K562 (cell line): ENCODE measurements around the gene ZDHHC14. TPM values are rescaled to one million over a fixed set of nuclear protein-coding genes. Genes with fewer than 3 reads are reported as not detected.

Source experiments
- ATAC-seq: fragments of 200-7000 bp; cut with Tn5 transposase; 3 replicates; pipeline ENCODE4 v1.9.1; 2020; ENCODE audit warnings: moderate library complexity
- BruUV-seq: library from RNA; stranded (reverse); fragments of 400-500 nt; replicated peaks from 2 replicates; lab custom pipeline; 2021; lab: Mats Ljungman, UMichigan
- CTCF ChIA-PET: fragments of 300-600 bp; formaldehyde crosslinking; extraction: SDS; loops from one replicate; lab custom pipeline; 2021; ENCODE audit warnings: low intra/inter-chr PET ratio; lab: Yijun Ruan, JAX
- POLR2A ChIA-PET: fragments of 300-600, 350-650 bp; sonication (Branson Sonifier 250); formaldehyde crosslinking; extraction: SDS; loops from one replicate; lab custom pipeline; 2021; ENCODE audit warnings: antibody characterized with exemption, inconsistent platforms; lab: Yijun Ruan, JAX
- DNase-seq, 4 experiments: peaks; one replicate each; pipeline versions ENCODE4 v3.0.0 to v3.0.0-alpha.2; 2011 to 2018; ENCODE audit warnings: low spot score in 3 of 4, mixed read lengths in 3 of 4; ENCODE audit errors: extremely low read depth in 1 of 4
- FAIRE-seq: peaks from 2 replicates; lab custom pipeline; 2011; peaks lifted over from hg19 to GRCh38; lab: Jason Lieb, UNC
- H2AFZ ChIP-seq: 2 replicates; pipeline ENCODE4 v1.6.0; 2011; ENCODE audit warnings: low read depth, low read length, control low read depth, inconsistent platforms
- H3K27ac ChIP-seq: fragments of 200-600 bp; 3 replicates; pipeline ENCODE4 v1.8.0; 2011; ENCODE audit warnings: low read depth, mild to moderate bottlenecking, control low read depth, inconsistent platforms, low read length, moderate library complexity, mixed read lengths; ENCODE audit errors: extremely low read depth
- H3K27me3 ChIP-seq, 2 experiments: fragments of 300-600 bp in 1 of 2; 2 replicates in 1 of 2; 3 replicates in 1 of 2; pipeline versions ENCODE4 v1.6.0 to v1.8.0; 2011; ENCODE audit warnings: inconsistent platforms in 2 of 2, low read length in 2 of 2, mild to moderate bottlenecking in 1 of 2, mixed read lengths in 1 of 2, moderate library complexity in 1 of 2; ENCODE audit not compliant: control insufficient read depth in 2 of 2, insufficient read depth in 2 of 2
- H3K36me3 ChIP-seq: fragments of 300-600 bp; 3 replicates; pipeline ENCODE4 v1.8.0; 2011; ENCODE audit warnings: mild to moderate bottlenecking, low read length, inconsistent platforms; ENCODE audit not compliant: control insufficient read depth, insufficient read depth
- H3K4me1 ChIP-seq, 2 experiments: fragments of 200-600 bp in 1 of 2; replicated peaks in 1 of 2; 2 replicates in 1 of 2; 3 replicates in 1 of 2; pipeline versions ENCODE4 v1.5.1 to v1.8.0; 2011; ENCODE audit warnings: inconsistent platforms in 2 of 2, low read length in 2 of 2, mild to moderate bottlenecking in 1 of 2, mixed read lengths in 1 of 2, moderate library complexity in 1 of 2; ENCODE audit not compliant: control insufficient read depth in 2 of 2, insufficient read depth in 2 of 2
- H3K4me2 ChIP-seq: 2 replicates; pipeline ENCODE4 v1.6.1; 2011; ENCODE audit warnings: low read length, control low read depth, inconsistent platforms, mixed read lengths; ENCODE audit not compliant: insufficient read depth
- H3K4me3 ChIP-seq: fragments of 200-600 bp; sonication (generic), shearing (Covaris generic); 2 replicates; pipeline ENCODE4 v1.5.1; 2016; ENCODE audit warnings: control low read depth, inconsistent platforms
- H3K79me2 ChIP-seq: fragments of 200-600 bp; 3 replicates; pipeline ENCODE4 v1.8.0; 2011; ENCODE audit warnings: low read length, inconsistent platforms; ENCODE audit not compliant: control insufficient read depth, insufficient read depth
- H3K9ac ChIP-seq, 2 experiments: 2 replicates each; pipeline versions ENCODE4 v1.6.0 to v1.6.1; 2011; ENCODE audit warnings: low read depth in 2 of 2, low read length in 2 of 2, control low read depth in 1 of 2, inconsistent platforms in 1 of 2, mild to moderate bottlenecking in 1 of 2, mixed read lengths in 1 of 2; ENCODE audit not compliant: insufficient read depth in 1 of 2
- H3K9me1 ChIP-seq: one replicate; pipeline ENCODE4 v1.6.0; 2011; ENCODE audit warnings: inconsistent platforms, mild to moderate bottlenecking, low read length, moderate library complexity; ENCODE audit not compliant: control insufficient read depth, insufficient read depth
- H3K9me3 ChIP-seq: replicated peaks from 2 replicates; pipeline ENCODE4 v1.5.1; 2011; ENCODE audit warnings: low read depth, low read length, inconsistent platforms; ENCODE audit not compliant: control insufficient read depth, insufficient read depth
- H4K20me1 ChIP-seq: replicated peaks from 2 replicates; pipeline ENCODE4 v1.6.1; 2011; ENCODE audit warnings: low read length, inconsistent platforms, mixed read lengths; ENCODE audit not compliant: control insufficient read depth, insufficient read depth
- ATF7 ChIP-seq: fragments of 450-650 bp; IDR thresholded peaks from 2 replicates; pipeline ENCODE4 v1.7.1; 2014; ENCODE audit warnings: mild to moderate bottlenecking, moderate library complexity
- BACH1 ChIP-seq: fragments of 200-800 bp; sonication (Bioruptor generic); IDR thresholded peaks from 2 replicates; pipeline ENCODE4 v1.6.1; 2016; ENCODE audit warnings: missing genetic modification characterization, missing compliant biosample characterization
- HINFP ChIP-seq: fragments of 450-650 bp; conservative IDR thresholded peaks from 2 replicates; pipeline ENCODE4 v1.6.1; 2016; ENCODE audit warnings: missing genetic modification characterization, low read depth, mild to moderate bottlenecking, control low read depth, missing compliant biosample characterization
- HNRNPK ChIP-seq: fragments of 200-400 bp; formaldehyde crosslinking; IDR thresholded peaks from one replicate; pipeline ENCODE4 v1.6.1; 2018; ENCODE audit warnings: mild to moderate bottlenecking, low read depth, low read length; ENCODE audit not compliant: poor library complexity, severe bottlenecking
- MBD1 ChIP-seq: fragments of 250-450 bp; sonication (Bioruptor Pico); IDR thresholded peaks from 2 replicates; pipeline ENCODE4 v1.8.0; 2022; ENCODE audit warnings: inconsistent platforms
- MED1 ChIP-seq: sonication (generic); formaldehyde crosslinking; IDR thresholded peaks from 2 replicates; pipeline ENCODE4 v1.8.1; 2023; ENCODE audit warnings: missing genetic modification reagents, borderline replicate concordance
- NR4A1 ChIP-seq, 2 experiments: fragments of 250-450 bp in 1 of 2; fragments of 450-650 bp in 1 of 2; sonication (Bioruptor Pico) in 1 of 2; IDR thresholded peaks; 2 replicates each; pipeline versions ENCODE4 v1.4.0 to v1.6.1; 2016 to 2020; ENCODE audit warnings: mild to moderate bottlenecking in 2 of 2, missing compliant biosample characterization in 1 of 2, missing genetic modification characterization in 1 of 2, moderate library complexity in 1 of 2
- RHOXF2B ChIP-seq: fragments of 250-450 bp; sonication (Bioruptor Pico); conservative IDR thresholded peaks from 2 replicates; pipeline ENCODE4 v1.5.1; 2021
- SRF ChIP-seq, 2 experiments: fragments of 250-450, 450-650 bp in 1 of 2; sonication (Bioruptor Pico) in 1 of 2; sonication (generic) in 1 of 2; formaldehyde crosslinking; IDR thresholded peaks; 2 replicates each; pipeline versions ENCODE4 v1.5.0 to v1.5.1; 2020 to 2022; ENCODE audit warnings: mild to moderate bottlenecking in 1 of 2, missing genetic modification reagents in 1 of 2
- ZNF609 ChIP-seq: sonication (generic); formaldehyde crosslinking; IDR thresholded peaks from 2 replicates; pipeline ENCODE4 v1.8.1; 2023; ENCODE audit warnings: missing genetic modification reagents, mild to moderate bottlenecking, borderline replicate concordance
- ZNF668 ChIP-seq: fragments of 250-450 bp; sonication (Bioruptor Pico); IDR thresholded peaks from 2 replicates; pipeline ENCODE4 v1.8.0; 2022; ENCODE audit warnings: mild to moderate bottlenecking, inconsistent platforms
- ZNF766 ChIP-seq: fragments of 200-800 bp; sonication (Bioruptor generic); conservative IDR thresholded peaks from 2 replicates; pipeline ENCODE4 v1.6.1; 2016; ENCODE audit warnings: missing genetic modification characterization, missing compliant biosample characterization
- WGBS: fragments of 100-300 bp; shearing (Covaris generic); methylation state at CpG from one replicate; pipeline ENCODE4 v1.1.6; 2016; ENCODE audit warnings: low coverage, mixed read lengths; ENCODE audit not compliant: insufficient coverage; ENCODE audit errors: missing lambda C conversion rate; 5-methylcytosine and 5-hydroxymethylcytosine counted together
- in situ Hi-C: fragments of 300-500 bp; cut with MboI; formaldehyde crosslinking; loops from 4 replicates; pipeline ENCODE4 v1.15.0; 2018; ENCODE audit warnings: inconsistent platforms, mixed read lengths
- intact Hi-C: fragments of 100-400 bp; cut with micrococcal nuclease; formaldehyde crosslinking; loops from 2 replicates; pipeline ENCODE4 v1.14.2; 2022
- polyA plus RNA-seq, 8 experiments: library from polyadenylated mRNA; depleted of rRNA in 4 of 8; stranded (reverse) in 5 of 8; unstranded in 3 of 8; fragments of >200 nt; fragmentation: Nextera tagmentation in 2 of 8; fragmentation: Illumina TruSeq in 1 of 8; extraction: Ambion mirVana in 2 of 8; extraction: Trizol in 1 of 8; gene quantifications; 2 replicates each; pipeline versions ENCODE4 v1.2.1 to v1.2.3, GENCODE V29; 2011 to 2014; ENCODE audit warnings: inconsistent platforms in 1 of 8, missing spikeins in 1 of 8
- total RNA-seq, 7 experiments: library from RNA; depleted of rRNA in 6 of 7; stranded (reverse); fragments of >200 nt in 6 of 7; fragmentation: Illumina TruSeq in 2 of 7; extraction: Trizol in 2 of 7; gene quantifications; 2 replicates each; pipeline versions ENCODE4 v1.2.1 to v1.2.3, GENCODE V29; 2011 to 2021; ENCODE audit warnings: low replicate concordance in 1 of 7

Gene ZDHHC14
- total and polyA plus RNA-seq, 9 of the 15 experiments (the other 6 are each of a cell fraction or from before 2014, with no cell fraction given) = 0.92 to 23.1 (median 13.8) TPM

GRCh38 chr6:157708933-157709332 lies 327.9 kb downstream of the ZDHHC14 start (continued):
- no peak for TF ChIP-seq ZNF609 (CRISPR knock-in tag)
- TF ChIP-seq ZNF668 (CRISPR knock-in tag) = no peak
- TF ChIP-seq, all 486 proteins: peak for 0

- no TSS peak for BruUV-seq
- Histone ChIP-seq H3K4me3 (no peak overlapping the region), H2AFZ (no peak overlapping the region), H3K9me1 (no peaks in the 10 kb centered on the region), H3K9me3 (no peaks in the 10 kb centered on the region), H3K9ac (no peak overlapping the region), H4K20me1 (no peaks in the 10 kb centered on the region), H3K4me1 (peaks cover 0 to 4% of the 10 kb centered on the region in 2 experiments; a peak in 1 of 5 replicates), H3K27me3 (no peaks in the 10 kb centered on the region; a peak in 1 of 5 replicates), H3K4me2 (no peak overlapping the region), H3K79me2 (no peaks in the 10 kb centered on the region), H3K27ac (no peak overlapping the region), H3K36me3 (no peaks in the 10 kb centered on the region)
- ATAC-seq = no peak
- no peak for DNase-seq
- POLR2A ChIA-PET = interaction anchor here (1.3 kb wide), 1 partner anchor 10 kb away, joined by 5 read pairs; no protein-coding TSS in a partner anchor
- CTCF ChIA-PET = no interaction called here
- intact Hi-C loops = no loop called here
- in situ Hi-C loops = no loop called here
- 41% methylated on average over 7 of the region's 7 CpGs for WGBS
- no peak for FAIRE-seq
- TF ChIP-seq NR4A1 (CRISPR knock-in tag; IDR thresholded peaks at IDR 0.05) (no peak), NR4A1 (tag; IDR thresholded peaks at IDR 0.05) (peak; percentile 94), HNRNPK (no peak), SRF (CRISPR knock-in tag; IDR thresholded peaks at IDR 0.05) (0 out of 4 replicates have a peak, but pooled peaks of 1 of the 2 experiments have one; percentile 69), MBD1 (CRISPR knock-in tag) (no peak), ZNF766 (CRISPR knock-in tag) (no peak), ATF7 (no peak), BACH1 (tag) (no peak; the same call in 1 of the 2 replicates), HINFP (tag) (peak; percentile 80), RHOXF2B (CRISPR knock-in tag) (no peak), MED1 (no peak)
These were observed 328.6 kb downstream of the ZDHHC14 start for GRCh38 chr6:157709555-157709954.
